NCI-H2227 treated with DMSO at 0.1 percent for 48 hours (cell line): ENCODE measurements around the gene C14orf39.

ENCODE experiments used
- DNase-seq: peaks from one replicate; lab custom pipeline; 2025; lab: John Stamatoyannopoulos, UW

C14orf39 gene

GRCh38 chr14:60485598-60486251 lies at the start of gene C14orf39:
C14orf39 (minus strand) TSS chr14:60486063; CDS start chr14:60485078, 985 bp downstream.
- DNase-seq = peak; percentile 67

GRCh38 chr14:60532442-60532841 lies 46.6 kb upstream of the C14orf39 start:
- DNase-seq = no peak

GRCh38 chr14:60515511-60516289 lies 29.8 kb upstream of the C14orf39 start:
- DNase-seq = no peak

- DNase-seq = peak; percentile 41
Measured at GRCh38 chr14:60514741-60515491, 29.1 kb upstream of the C14orf39 start.

- no peak for DNase-seq
Measured at GRCh38 chr14:60514378-60514740, 28.5 kb upstream of the C14orf39 start.

- no peak for DNase-seq
Measured at GRCh38 chr14:60512973-60513571, 27.2 kb upstream of the C14orf39 start.

- no peak for DNase-seq
Measured at GRCh38 chr14:60512126-60512525, 26.3 kb upstream of the C14orf39 start.

GRCh38 chr14:60510951-60511599 lies 25.2 kb upstream of the C14orf39 start:
- DNase-seq = no peak

GRCh38 chr14:60510254-60510950 lies 24.5 kb upstream of the C14orf39 start:
- no peak for DNase-seq

GRCh38 chr14:60509438-60510253 lies 23.8 kb upstream of the C14orf39 start:
- DNase-seq = no peak

GRCh38 chr14:60508707-60509437 lies 23.0 kb upstream of the C14orf39 start, which contains the start of gene SIX6:
SIX6 (plus strand) TSS chr14:60509146; CDS start chr14:60509399, 253 bp downstream.
- DNase-seq = peak; percentile 33

GRCh38 chr14:60508363-60508706 lies 22.5 kb upstream of the C14orf39 start:
- no peak for DNase-seq

- no peak for DNase-seq
Measured at GRCh38 chr14:60506985-60507829, 21.3 kb upstream of the C14orf39 start.

- no peak for DNase-seq
Measured at GRCh38 chr14:60506462-60506984, 20.7 kb upstream of the C14orf39 start.

- no peak for DNase-seq
Measured at GRCh38 chr14:60506010-60506409, 20.1 kb upstream of the C14orf39 start.

GRCh38 chr14:60505448-60505847 lies 19.6 kb upstream of the C14orf39 start:
- no peak for DNase-seq

- no peak for DNase-seq
Measured at GRCh38 chr14:60502541-60502940, 16.7 kb upstream of the C14orf39 start.

GRCh38 chr14:60495946-60496345 lies 10.1 kb upstream of the C14orf39 start:
- no peak for DNase-seq
